Heart left ventricle (tissue), 13 donors: Measurements from ENCODE around the gene DPYSL3.

Source experiments
- POLR2A ChIP-seq, 2 donors: fragments of 450-650 bp; IDR thresholded peaks; one replicate each; pipeline ENCODE4 v1.6.1; 2017; ENCODE audit warnings: antibody characterized with exemption in 2 of 2, mild to moderate bottlenecking in 2 of 2, moderate library complexity in 2 of 2
- TF ChIP-seq, protein P1 (sequence below), 12 donors: fragments of 200-600 bp; sonication (generic) in 4 of 12; IDR thresholded peaks; one replicate each; pipeline versions ENCODE4 v1.5.0 to v1.8.0; 2018 to 2022; ENCODE audit warnings: antibody characterized with exemption in 12 of 12, mild to moderate bottlenecking in 5 of 12
- donor health status: ischemic (EF 13 %, LVEDD 7.1; RV severe dilation, severe dysfunction).
- donor health status: DM: no; HTN: yes; CAD: no.
- donor health status: DM: no; HTN: no; CAD: no.
- donor health status: ischemic (EF 25% LVEDD 6.9; RV normal size, moderate dysfunction).
- donor health status: ischemic (EF 25% LVEDD 5.7; RV mildly dilated, moderate dysfunction).
- donor health status: ischemic (EF 35%, LVEDD 5.7; RV mildly dilated, moderate dysfunction).
- donor health status: nonischemic (EF 11% LVEDD 7.7; RV severe dilation, severe dysfunction).
- donor health status: DM: yes; HTN: yes; CAD: no.
- donor health status: PGD.
- donor health status: ischemic (EF 29% LVEDD 5.4; RV normal size, mild dysfunction).
- donor health status: nonischemic (EF 23%, LVEDD 6.1; RV moderate dilation, normal function).

DNA sequence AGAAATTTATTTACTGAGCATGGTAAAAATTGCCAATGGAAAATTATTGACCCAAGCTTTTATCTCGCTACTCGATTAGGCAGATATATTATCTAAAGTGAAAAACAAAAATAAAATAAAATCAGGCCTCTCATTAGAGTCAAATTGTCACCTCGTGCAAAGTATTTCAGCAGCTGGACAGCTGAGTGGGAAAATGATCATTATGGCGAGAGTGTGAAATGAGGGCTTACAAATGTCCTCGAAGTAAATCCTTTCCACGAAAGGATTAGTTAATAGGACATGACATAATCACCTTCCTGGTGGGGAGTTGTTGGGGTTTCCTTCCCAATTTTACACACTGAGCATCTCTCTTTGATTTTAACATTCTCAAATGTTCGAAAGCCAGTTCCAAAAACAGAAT is 5.4 kb upstream of the DPYSL3 start:
- TF ChIP-seq, protein P1, sequence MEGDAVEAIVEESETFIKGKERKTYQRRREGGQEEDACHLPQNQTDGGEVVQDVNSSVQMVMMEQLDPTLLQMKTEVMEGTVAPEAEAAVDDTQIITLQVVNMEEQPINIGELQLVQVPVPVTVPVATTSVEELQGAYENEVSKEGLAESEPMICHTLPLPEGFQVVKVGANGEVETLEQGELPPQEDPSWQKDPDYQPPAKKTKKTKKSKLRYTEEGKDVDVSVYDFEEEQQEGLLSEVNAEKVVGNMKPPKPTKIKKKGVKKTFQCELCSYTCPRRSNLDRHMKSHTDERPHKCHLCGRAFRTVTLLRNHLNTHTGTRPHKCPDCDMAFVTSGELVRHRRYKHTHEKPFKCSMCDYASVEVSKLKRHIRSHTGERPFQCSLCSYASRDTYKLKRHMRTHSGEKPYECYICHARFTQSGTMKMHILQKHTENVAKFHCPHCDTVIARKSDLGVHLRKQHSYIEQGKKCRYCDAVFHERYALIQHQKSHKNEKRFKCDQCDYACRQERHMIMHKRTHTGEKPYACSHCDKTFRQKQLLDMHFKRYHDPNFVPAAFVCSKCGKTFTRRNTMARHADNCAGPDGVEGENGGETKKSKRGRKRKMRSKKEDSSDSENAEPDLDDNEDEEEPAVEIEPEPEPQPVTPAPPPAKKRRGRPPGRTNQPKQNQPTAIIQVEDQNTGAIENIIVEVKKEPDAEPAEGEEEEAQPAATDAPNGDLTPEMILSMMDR (IDR thresholded peaks at IDR 0.05): no peak
- no peak for TF ChIP-seq POLR2A (IDR thresholded peaks at IDR 0.05)
